NT2/D1 (cell line): ENCODE results near the gene TENM3.

Experiments used
- SUZ12 ChIP-seq: IDR thresholded peaks from 2 replicates; pipeline ENCODE4 v1.6.1; 2011; ENCODE audit not compliant: insufficient read length, insufficient read depth; ENCODE audit errors: extremely low read depth
- YY1 ChIP-seq: IDR thresholded peaks from 2 replicates; pipeline ENCODE4 v1.6.1; 2011; ENCODE audit not compliant: insufficient read length, insufficient read depth
- ZNF274 ChIP-seq: IDR thresholded peaks from 2 replicates; pipeline ENCODE4 v1.6.1; 2011; ENCODE audit warnings: mild to moderate bottlenecking, low read depth, low read length

- TF ChIP-seq SUZ12: no peak
- TF ChIP-seq ZNF274: no peak
- TF ChIP-seq YY1: no peak
Measured at GRCh38 chr4:182483685-182484084, 240.5 kb downstream of the TENM3 start.
